A549 (cell line): ENCODE results near the gene ARHGEF3. TPM values are rescaled to one million over a fixed set of nuclear protein-coding genes. Genes with fewer than 3 reads are reported as not detected.

Experiments
- ATAC-seq, 2 experiments: fragments of 200-7000 bp in 1 of 2; fragments of >200 bp in 1 of 2; cut with Nextera tagmentation in 1 of 2; cut with Tn5 transposase in 1 of 2; 3 replicates each; pipeline versions ENCODE4 v1.8.0 to v1.9.1; 2018 to 2020; ENCODE audit warnings: mild to moderate bottlenecking in 1 of 2, moderate library complexity in 1 of 2
- CTCF ChIA-PET: fragments of 300-600 bp; sonication (Branson Sonifier 250); formaldehyde crosslinking; extraction: SDS; loops from one replicate; lab custom pipeline; 2021; ENCODE audit warnings: antibody characterized with exemption, inconsistent platforms; lab: Yijun Ruan, JAX
- POLR2A ChIA-PET: fragments of 350-600 bp; formaldehyde crosslinking; extraction: SDS; loops from one replicate; lab custom pipeline; 2021; ENCODE audit warnings: antibody characterized with exemption, inconsistent platforms; lab: Yijun Ruan, JAX
- DNase-seq, 2 experiments: peaks; one replicate each; pipeline versions ENCODE4 v3.0.0 to v3.0.0-alpha.2; 2011 to 2016; ENCODE audit warnings: low read depth in 1 of 2, low spot score in 1 of 2
- FAIRE-seq: peaks from 2 replicates; lab custom pipeline; 2011; peaks lifted over from hg19 to GRCh38; lab: Jason Lieb, UNC
- H3K27ac ChIP-seq, 2 experiments: fragments of >200 bp; sonication (Bioruptor Twin); formaldehyde crosslinking; 3 replicates each; pipeline ENCODE4 v1.5.1; 2016 to 2017
- H3K4me1 ChIP-seq: fragments of >200 bp; sonication (Bioruptor Twin); formaldehyde crosslinking; 3 replicates; pipeline ENCODE4 v1.6.1; 2016
- H3K4me2 ChIP-seq: fragments of >200 bp; sonication (Bioruptor Twin); formaldehyde crosslinking; 3 replicates; pipeline ENCODE4 v1.6.1; 2016
- H3K4me3 ChIP-seq: fragments of >200 bp; sonication (Bioruptor Twin); formaldehyde crosslinking; 3 replicates; pipeline ENCODE4 v1.5.1; 2016
- H3K9me3 ChIP-seq: fragments of >200 bp; sonication (Bioruptor Twin); formaldehyde crosslinking; 3 replicates; pipeline ENCODE4 v1.6.1; 2016
- HDAC2 ChIP-seq: fragments of 200-600 bp; sonication (generic); IDR thresholded peaks from 2 replicates; pipeline ENCODE4 v1.6.1; 2016
- RFX5 ChIP-seq: fragments of 450-650 bp; IDR thresholded peaks from 2 replicates; pipeline ENCODE4 v1.7.1; 2014; ENCODE audit warnings: antibody characterized with exemption, mild to moderate bottlenecking, moderate library complexity
- polyA plus RNA-seq, 4 experiments: library from polyadenylated mRNA; depleted of rRNA in 3 of 4; stranded (reverse); fragments of >200 nt; fragmentation: RNase III in 1 of 4; extraction: RNeasy Plus Mini Kit Qiagen cat#74134 plus additional on column Dnase treatment in 1 of 4; gene quantifications; 2 replicates in 3 of 4; 3 replicates in 1 of 4; pipeline ENCODE4 v1.2.3, GENCODE V29; 2011 to 2017

Gene ARHGEF3
- polyA plus RNA-seq, 2 of the 4 experiments (the other 2 are of a cell fraction), result 7.3 to 10.6 TPM

GRCh38 chr3:56680054-56680580, 121.6 kb downstream of the ARHGEF3 start:
- no peak for ATAC-seq
- H3K4me1 ChIP-seq, result peaks cover 24% of the 10 kb centered on the region
- CTCF ChIA-PET, result interaction anchor here (0.6 kb wide), 1 partner anchor 12 kb away, joined by 3 read pairs; no protein-coding TSS in a partner anchor
- FAIRE-seq, result no peak
- no peak for DNase-seq
- no peak overlapping the region for H3K4me3 ChIP-seq
- peak overlapping the region; percentile 81; the same call in 2 of the 3 replicates for H3K4me2 ChIP-seq
- TF ChIP-seq HDAC2, result 0 out of 2 replicates have a peak, but pooled peaks have one; percentile 43
- TF ChIP-seq RFX5, result no peak
- POLR2A ChIA-PET, result interaction anchor here (0.7 kb wide), 1 partner anchor 88 kb away, joined by 4 read pairs; no protein-coding TSS in a partner anchor
- H3K9me3 ChIP-seq, result peaks cover 7% of the 10 kb centered on the region; the same call in 2 of the 3 replicates
- no peak overlapping the region for H3K27ac ChIP-seq

Other genes with a start within 250 kb of the ARHGEF3 start
- gene CCDC66, start 244.8 kb downstream of the ARHGEF3 start, polyA plus RNA-seq (2011; rRNA removed), result 11.1 and 17.3 TPM in 2 replicates
- 8.5 to 9.4 TPM (median 9.1 TPM) in 3 replicates for gene CCDC66, start 244.8 kb downstream of the ARHGEF3 start, polyA plus RNA-seq (2017; fragmentation: RNase III; extraction: RNeasy Plus Mini Kit Qiagen cat#74134 plus additional on column Dnase treatment)
- 39.1 and 49.0 TPM in 2 replicates for gene TASOR, start 118.7 kb downstream of the ARHGEF3 start, polyA plus RNA-seq (2011; rRNA removed)
- gene TASOR, start 118.7 kb downstream of the ARHGEF3 start, polyA plus RNA-seq (2017; fragmentation: RNase III; extraction: RNeasy Plus Mini Kit Qiagen cat#74134 plus additional on column Dnase treatment), result 33.5 to 35.4 TPM (median 35.4 TPM) in 3 replicates